Inferior parietal cortex (tissue), 1 donor: ENCODE data around the gene SLC6A8.
A peak's percentile ranks its signal among the peaks of the same experiment; 100 is the strongest.

Experiments used
- DNase-seq: peaks from one replicate; pipeline ENCODE4 v3.0.0-alpha.2; 2016; ENCODE audit errors: extremely low spot score

SLC6A8 gene

GRCh38 chrX:153648358-153649177 is 39.2 kb upstream of the SLC6A8 start:
- DNase-seq, result no peak

- DNase-seq, result no peak
Observed at GRCh38 chrX:153649178-153649914, 38.4 kb upstream of the SLC6A8 start.

GRCh38 chrX:153649915-153650782 is 37.6 kb upstream of the SLC6A8 start:
- DNase-seq, result no peak

GRCh38 chrX:153650959-153651358 is 36.8 kb upstream of the SLC6A8 start:
- no peak for DNase-seq

- no peak for DNase-seq
Observed at GRCh38 chrX:153651540-153652079, 36.1 kb upstream of the SLC6A8 start.

GRCh38 chrX:153653556-153653955 is 34.2 kb upstream of the SLC6A8 start:
- DNase-seq, result no peak

- no peak for DNase-seq
Observed at GRCh38 chrX:153657161-153657560, 30.6 kb upstream of the SLC6A8 start.

- no peak for DNase-seq
Observed at GRCh38 chrX:153659268-153659667, 28.5 kb upstream of the SLC6A8 start.

GRCh38 chrX:153662266-153662665 is 25.5 kb upstream of the SLC6A8 start:
- DNase-seq, result no peak

GRCh38 chrX:153665726-153666306 is 21.9 kb upstream of the SLC6A8 start:
- DNase-seq, result no peak

GRCh38 chrX:153667281-153667955 is 20.3 kb upstream of the SLC6A8 start:
- DNase-seq, result no peak

GRCh38 chrX:153667956-153668396 is 19.8 kb upstream of the SLC6A8 start:
- peak; percentile 86 for DNase-seq

- DNase-seq, result no peak
Observed at GRCh38 chrX:153668423-153669173, 19.1 kb upstream of the SLC6A8 start.

- no peak for DNase-seq
Observed at GRCh38 chrX:153669174-153669890, 18.4 kb upstream of the SLC6A8 start.

- DNase-seq, result no peak
Observed at GRCh38 chrX:153669901-153670731, 17.6 kb upstream of the SLC6A8 start.

- DNase-seq, result no peak
Observed at GRCh38 chrX:153670748-153671588, 16.8 kb upstream of the SLC6A8 start.
